Measurements from ENCODE around the gene HHAT.
A peak's percentile ranks its signal among the peaks of the same experiment; 100 is the strongest.

The HHAT gene

GRCh38 chr1:210558302-210558701, 229.6 kb downstream of the HHAT start:
- peak in 1 of 2 experiments; percentile 18 for DNase-seq

- DNase-seq, result no peak
Measured at GRCh38 chr1:210565306-210565705, 236.6 kb downstream of the HHAT start.

- DNase-seq, result no peak
Measured at GRCh38 chr1:210568631-210569030, 239.9 kb downstream of the HHAT start.

- DNase-seq, result no peak
Measured at GRCh38 chr1:210570116-210570515, 241.4 kb downstream of the HHAT start.

- DNase-seq, result no peak
Measured at GRCh38 chr1:210571356-210572284, 242.9 kb downstream of the HHAT start.

GRCh38 chr1:210573141-210573540, 244.4 kb downstream of the HHAT start:
- no peak for DNase-seq

- DNase-seq, result no peak
Measured at GRCh38 chr1:210582205-210582970, 253.7 kb downstream of the HHAT start.

- DNase-seq, result peak; percentile 95 to 98
Measured at GRCh38 chr1:210584439-210585113, 255.9 kb downstream of the HHAT start.

GRCh38 chr1:210586771-210587170, 258.1 kb downstream of the HHAT start:
- peak in 1 of 2 experiments; percentile 35 for DNase-seq

- peak in 1 of 2 experiments; percentile 37 for DNase-seq
Measured at GRCh38 chr1:210587566-210587965, 258.9 kb downstream of the HHAT start.

- no peak for DNase-seq
Measured at GRCh38 chr1:210588357-210588756, 259.7 kb downstream of the HHAT start.

- DNase-seq, result no peak
Measured at GRCh38 chr1:210588946-210589345, 260.2 kb downstream of the HHAT start.

GRCh38 chr1:210591214-210591613, 262.5 kb downstream of the HHAT start:
- DNase-seq, result no peak

GRCh38 chr1:210594605-210595004, 265.9 kb downstream of the HHAT start:
- DNase-seq, result no peak

- DNase-seq, result no peak
Measured at GRCh38 chr1:210596641-210597040, 267.9 kb downstream of the HHAT start.

GRCh38 chr1:210597555-210598134, 268.9 kb downstream of the HHAT start:
- DNase-seq, result no peak

GRCh38 chr1:210598135-210598652, 269.5 kb downstream of the HHAT start:
- no peak for DNase-seq

- DNase-seq, result no peak
Measured at GRCh38 chr1:210600421-210601159, 271.9 kb downstream of the HHAT start.

- DNase-seq, result no peak
Measured at GRCh38 chr1:210603123-210603522, 274.4 kb downstream of the HHAT start.

GRCh38 chr1:210605099-210605498, 276.4 kb downstream of the HHAT start:
- DNase-seq, result no peak

GRCh38 chr1:210607361-210607760, 278.7 kb downstream of the HHAT start:
- DNase-seq, result peak; percentile 9 to 69

GRCh38 chr1:210608767-210609166, 280.1 kb downstream of the HHAT start:
- DNase-seq, result no peak
